ENCODE results near the gene CCDC93.

Gene CCDC93

GRCh38 chr2:118013724-118014491 lies at the start of gene CCDC93:
CCDC93 (minus strand) TSS chr2:118014070; CDS start chr2:118013995, 75 bp downstream.
- DNase-seq (ENCODE audit: low spot score) = peak; percentile 84

- no peak for DNase-seq (ENCODE audit: low spot score)
Measured at GRCh38 chr2:118062669-118063068, 48.8 kb upstream of the CCDC93 start.

GRCh38 chr2:118062048-118062447 lies 48.2 kb upstream of the CCDC93 start:
- DNase-seq (ENCODE audit: low spot score) = no peak

GRCh38 chr2:118061135-118061955 lies 47.5 kb upstream of the CCDC93 start:
- no peak for DNase-seq (ENCODE audit: low spot score)

- no peak for DNase-seq (ENCODE audit: low spot score)
Measured at GRCh38 chr2:118059919-118060478, 46.1 kb upstream of the CCDC93 start.

- no peak for DNase-seq (ENCODE audit: low spot score)
Measured at GRCh38 chr2:118058951-118059350, 45.1 kb upstream of the CCDC93 start.

GRCh38 chr2:118056801-118057200 lies 42.9 kb upstream of the CCDC93 start:
- DNase-seq (ENCODE audit: low spot score) = no peak

- DNase-seq (ENCODE audit: low spot score) = no peak
Measured at GRCh38 chr2:118056165-118056534, 42.3 kb upstream of the CCDC93 start.

GRCh38 chr2:118055512-118056164 lies 41.8 kb upstream of the CCDC93 start:
- no peak for DNase-seq (ENCODE audit: low spot score)

- DNase-seq (ENCODE audit: low spot score) = no peak
Measured at GRCh38 chr2:118054213-118055008, 40.5 kb upstream of the CCDC93 start.

GRCh38 chr2:118053681-118054080 lies 39.8 kb upstream of the CCDC93 start:
- no peak for DNase-seq (ENCODE audit: low spot score)

- no peak for DNase-seq (ENCODE audit: low spot score)
Measured at GRCh38 chr2:118052474-118052873, 38.6 kb upstream of the CCDC93 start.

- DNase-seq (ENCODE audit: low spot score) = no peak
Measured at GRCh38 chr2:118051826-118052358, 38.0 kb upstream of the CCDC93 start.

GRCh38 chr2:118050974-118051373 lies 37.1 kb upstream of the CCDC93 start:
- no peak for DNase-seq (ENCODE audit: low spot score)

- no peak for DNase-seq (ENCODE audit: low spot score)
Measured at GRCh38 chr2:118050386-118050785, 36.5 kb upstream of the CCDC93 start.

- no peak for DNase-seq (ENCODE audit: low spot score)
Measured at GRCh38 chr2:118049816-118050140, 35.9 kb upstream of the CCDC93 start.

- no peak for DNase-seq (ENCODE audit: low spot score)
Measured at GRCh38 chr2:118049140-118049815, 35.4 kb upstream of the CCDC93 start.

GRCh38 chr2:118048401-118048800 lies 34.5 kb upstream of the CCDC93 start:
- DNase-seq (ENCODE audit: low spot score) = no peak

GRCh38 chr2:118047380-118047826 lies 33.5 kb upstream of the CCDC93 start:
- DNase-seq (ENCODE audit: low spot score) = no peak

GRCh38 chr2:118046634-118047210 lies 32.9 kb upstream of the CCDC93 start:
- peak; percentile 15 for DNase-seq (ENCODE audit: low spot score)

Data from hematopoietic multipotent progenitor cell treated with erythropoietin and hydrocortisone succinate and interleukin-3 and kit ligand, for 15 days (in vitro differentiated cells).